Measurements from ENCODE around the gene SPON2. TPM values are rescaled to one million over a fixed set of nuclear protein-coding genes. Genes with fewer than 3 reads are reported as not detected.

Gene SPON2
- total RNA-seq, 1 donor from 2014 or later, result 6.1 TPM

Small RNA genes within 50 kb of the gene (small RNA-seq; reads per million reads assigned to genes)
- not detected for gene RF00554

Other genes starting within 250 kb of the SPON2 start
- 38.3 TPM for gene GAK, start 240.3 kb downstream of the SPON2 start, total RNA-seq
- gene TMEM175, start 240.1 kb downstream of the SPON2 start, total RNA-seq, result 18.8 TPM
- 6.1 TPM for gene DGKQ, start 199.0 kb downstream of the SPON2 start, total RNA-seq
- gene IDUA, start 185.5 kb downstream of the SPON2 start, total RNA-seq, result 6.1 TPM
- gene SLC26A1, start 179.2 kb downstream of the SPON2 start, total RNA-seq, result 2.0 TPM
- gene FGFRL1, start 161.0 kb downstream of the SPON2 start, total RNA-seq, result 2.0 TPM
- gene RNF212, start 59.0 kb downstream of the SPON2 start, total RNA-seq, result 3.3 TPM
- gene CTBP1, start 76.5 kb upstream of the SPON2 start, total RNA-seq, result 224 TPM
- 31.4 TPM for gene MAEA, start 117.3 kb upstream of the SPON2 start, total RNA-seq
- 5.3 TPM for gene UVSSA, start 174.6 kb upstream of the SPON2 start, total RNA-seq
- not detected for gene NKX1-1, start 233.9 kb upstream of the SPON2 start, total RNA-seq

All from frontal cortex (tissue), 1 donor.